ENCODE measurements around the gene SLC12A3.

Gene SLC12A3, protein sequence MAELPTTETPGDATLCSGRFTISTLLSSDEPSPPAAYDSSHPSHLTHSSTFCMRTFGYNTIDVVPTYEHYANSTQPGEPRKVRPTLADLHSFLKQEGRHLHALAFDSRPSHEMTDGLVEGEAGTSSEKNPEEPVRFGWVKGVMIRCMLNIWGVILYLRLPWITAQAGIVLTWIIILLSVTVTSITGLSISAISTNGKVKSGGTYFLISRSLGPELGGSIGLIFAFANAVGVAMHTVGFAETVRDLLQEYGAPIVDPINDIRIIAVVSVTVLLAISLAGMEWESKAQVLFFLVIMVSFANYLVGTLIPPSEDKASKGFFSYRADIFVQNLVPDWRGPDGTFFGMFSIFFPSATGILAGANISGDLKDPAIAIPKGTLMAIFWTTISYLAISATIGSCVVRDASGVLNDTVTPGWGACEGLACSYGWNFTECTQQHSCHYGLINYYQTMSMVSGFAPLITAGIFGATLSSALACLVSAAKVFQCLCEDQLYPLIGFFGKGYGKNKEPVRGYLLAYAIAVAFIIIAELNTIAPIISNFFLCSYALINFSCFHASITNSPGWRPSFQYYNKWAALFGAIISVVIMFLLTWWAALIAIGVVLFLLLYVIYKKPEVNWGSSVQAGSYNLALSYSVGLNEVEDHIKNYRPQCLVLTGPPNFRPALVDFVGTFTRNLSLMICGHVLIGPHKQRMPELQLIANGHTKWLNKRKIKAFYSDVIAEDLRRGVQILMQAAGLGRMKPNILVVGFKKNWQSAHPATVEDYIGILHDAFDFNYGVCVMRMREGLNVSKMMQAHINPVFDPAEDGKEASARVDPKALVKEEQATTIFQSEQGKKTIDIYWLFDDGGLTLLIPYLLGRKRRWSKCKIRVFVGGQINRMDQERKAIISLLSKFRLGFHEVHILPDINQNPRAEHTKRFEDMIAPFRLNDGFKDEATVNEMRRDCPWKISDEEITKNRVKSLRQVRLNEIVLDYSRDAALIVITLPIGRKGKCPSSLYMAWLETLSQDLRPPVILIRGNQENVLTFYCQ

DNA sequence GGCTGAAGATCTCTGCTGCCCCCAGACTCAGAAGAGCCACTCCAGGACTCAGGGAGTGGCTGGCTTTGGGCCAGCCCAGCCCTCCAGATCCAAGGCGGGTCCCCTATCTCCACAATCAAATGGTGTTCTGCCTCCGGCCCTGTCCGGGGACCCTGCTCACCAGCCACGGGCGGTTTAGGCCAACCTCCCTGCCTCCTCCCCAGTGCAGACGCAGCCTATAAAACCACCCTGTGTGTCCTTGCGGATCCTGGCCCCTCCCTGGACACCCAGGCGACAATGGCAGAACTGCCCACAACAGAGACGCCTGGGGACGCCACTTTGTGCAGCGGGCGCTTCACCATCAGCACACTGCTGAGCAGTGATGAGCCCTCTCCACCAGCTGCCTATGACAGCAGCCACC is at the start of gene SLC12A3:
SLC12A3 (plus strand) TSS at position 248 of the 400 bp plus-strand sequence; CDS start at position 277, 29 bp downstream.
- no peak for DNase-seq (ENCODE audit: low spot score)

DNA sequence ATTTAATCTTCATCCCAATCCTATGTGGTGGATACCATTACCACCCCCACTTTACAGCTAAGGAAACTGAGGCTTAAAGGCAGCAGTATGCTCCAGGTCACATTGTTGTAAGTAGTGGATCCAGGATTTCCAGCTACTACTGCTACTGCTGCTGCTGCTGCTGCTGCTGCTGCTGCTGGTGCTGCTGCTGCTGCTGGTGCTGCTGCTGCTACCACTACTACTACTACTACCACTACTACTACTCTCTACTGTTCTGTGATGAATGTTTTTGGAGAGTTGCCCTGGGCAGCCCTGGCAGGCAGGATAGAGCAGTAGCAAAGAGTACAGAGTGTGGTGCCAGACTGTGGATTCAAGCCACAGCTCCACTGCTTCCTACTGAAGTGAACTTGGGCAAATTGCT is 49.3 kb upstream of the SLC12A3 start:
- peak; percentile 36 for DNase-seq (ENCODE audit: low spot score)

- DNase-seq (ENCODE audit: low spot score), result no peak
These were observed 48.0 kb upstream of the SLC12A3 start for GRCh38 chr16:56817056-56817455.

DNA sequence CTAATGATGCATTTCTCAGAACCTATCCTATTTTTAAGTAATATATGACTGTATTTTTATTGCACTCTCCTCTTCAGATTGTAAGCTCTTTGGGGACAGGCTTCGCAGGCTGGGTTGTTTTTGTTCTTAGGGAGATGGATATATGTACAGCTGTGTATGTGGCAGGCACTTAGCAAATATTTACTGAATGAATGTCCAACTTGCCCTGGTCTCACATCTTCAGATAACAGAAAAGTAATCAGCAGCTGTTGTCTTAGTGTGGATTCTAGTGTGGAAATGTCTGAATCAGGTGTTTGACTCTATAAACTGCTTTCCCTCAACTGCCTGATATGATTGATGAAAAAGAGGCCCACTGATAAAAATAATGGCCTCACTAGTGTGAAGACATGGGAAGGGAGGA is 47.1 kb upstream of the SLC12A3 start:
- no peak for DNase-seq (ENCODE audit: low spot score)

GRCh38 chr16:56823081-56823733 is 41.8 kb upstream of the SLC12A3 start:
- DNase-seq (ENCODE audit: low spot score), result no peak

DNA sequence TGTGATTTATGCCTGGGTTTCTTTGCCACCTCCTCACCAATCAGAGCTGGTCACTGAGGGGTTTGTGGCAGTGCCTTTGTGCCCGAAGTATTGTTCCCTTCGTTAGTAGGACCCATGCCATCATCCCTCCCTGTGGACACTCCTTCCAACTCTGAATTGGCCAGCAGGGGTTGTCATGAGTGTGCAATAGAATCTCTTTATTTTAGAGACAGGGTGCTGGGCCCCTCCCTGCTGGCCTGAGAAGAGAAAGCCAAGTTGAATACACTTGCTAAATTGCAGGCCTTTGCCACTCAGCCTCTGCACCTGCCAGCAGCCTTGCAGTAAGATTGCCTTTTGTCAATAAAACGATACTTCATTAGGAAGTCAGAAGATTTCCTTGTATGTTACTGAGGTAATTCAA is 40.7 kb upstream of the SLC12A3 start:
- DNase-seq (ENCODE audit: low spot score), result peak; percentile 51

- no peak for DNase-seq (ENCODE audit: low spot score)
These were observed 40.2 kb upstream of the SLC12A3 start for GRCh38 chr16:56824804-56825203.

GRCh38 chr16:56825826-56826225 is 39.2 kb upstream of the SLC12A3 start:
- no peak for DNase-seq (ENCODE audit: low spot score)

GRCh38 chr16:56828647-56829046 is 36.4 kb upstream of the SLC12A3 start:
- DNase-seq (ENCODE audit: low spot score), result no peak

GRCh38 chr16:56830669-56831068 is 34.3 kb upstream of the SLC12A3 start:
- DNase-seq (ENCODE audit: low spot score), result no peak

DNA sequence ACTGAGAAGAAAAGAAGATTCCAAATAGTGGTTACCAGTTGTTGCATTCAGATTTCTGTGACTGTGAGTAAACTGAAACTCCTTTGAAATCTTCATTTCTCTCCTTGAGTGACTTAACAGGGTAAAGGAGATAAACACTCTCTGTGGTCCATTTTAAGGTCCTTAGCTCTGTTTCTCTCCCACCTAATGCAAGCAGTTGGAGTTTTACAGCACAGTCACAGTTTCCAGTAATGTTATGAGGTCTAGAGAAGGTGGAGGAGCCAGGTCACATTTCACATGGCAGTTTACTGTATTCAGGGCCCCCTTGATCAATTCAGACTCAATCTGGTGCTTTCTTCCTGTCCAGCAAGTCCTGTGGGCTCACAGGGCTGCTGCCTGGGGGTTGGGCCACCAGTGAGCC is 32.2 kb upstream of the SLC12A3 start:
- no peak for DNase-seq (ENCODE audit: low spot score)

DNA sequence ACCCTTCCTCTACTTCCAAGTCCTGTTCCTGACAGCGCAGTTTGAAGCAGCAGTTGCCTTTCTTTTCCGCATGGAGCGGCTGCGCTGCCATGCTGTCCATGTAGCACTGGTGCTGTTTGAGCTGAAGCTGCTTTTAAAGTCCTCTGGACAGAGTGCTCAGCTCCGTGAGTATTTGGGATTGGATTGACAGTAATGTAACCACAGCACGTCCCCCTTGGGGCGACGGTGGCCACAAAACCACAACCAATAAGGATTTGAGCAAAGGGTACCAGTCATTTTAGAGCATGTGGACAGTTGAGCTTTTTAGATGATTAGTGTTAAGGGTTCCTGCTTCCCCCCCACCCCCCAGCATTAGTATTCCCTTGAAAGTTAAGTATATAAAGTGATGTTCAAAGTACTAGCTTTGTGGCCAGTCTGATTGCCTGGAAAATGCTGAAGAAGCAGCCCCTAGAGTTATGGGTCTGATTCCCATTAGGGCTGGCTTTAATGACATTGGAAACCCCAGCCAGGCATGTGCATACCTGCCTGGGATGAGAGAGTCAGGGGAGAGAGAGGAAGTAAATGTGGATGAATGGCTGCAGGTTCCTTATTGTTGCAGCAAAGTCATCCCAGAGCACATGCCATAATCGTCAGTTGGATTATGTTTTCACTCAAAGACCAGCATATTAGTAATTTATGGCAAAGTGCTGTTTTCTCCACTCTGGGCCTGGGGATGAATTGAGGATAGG is 31.6 kb upstream of the SLC12A3 start:
- no peak for DNase-seq (ENCODE audit: low spot score)

DNA sequence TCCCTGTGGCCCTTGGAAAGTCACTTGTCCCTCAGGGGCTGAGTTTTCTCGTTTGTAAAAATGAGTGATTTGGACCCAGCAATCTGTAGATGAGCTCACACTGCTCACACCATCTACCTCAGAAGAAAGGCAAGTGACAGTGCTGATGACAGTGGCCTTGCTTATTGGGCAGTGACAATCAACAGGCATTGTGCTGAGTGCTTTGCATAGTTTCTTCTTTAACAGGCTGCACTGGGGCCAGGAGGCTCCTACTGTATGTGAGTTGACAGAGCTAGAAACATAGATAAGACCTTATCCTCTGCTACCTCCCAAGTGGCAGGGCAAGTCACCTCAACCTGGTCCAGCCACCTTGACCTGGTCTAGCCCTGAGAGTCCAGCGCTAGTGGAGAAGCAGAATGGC is 29.7 kb upstream of the SLC12A3 start:
- no peak for DNase-seq (ENCODE audit: low spot score)

DNA sequence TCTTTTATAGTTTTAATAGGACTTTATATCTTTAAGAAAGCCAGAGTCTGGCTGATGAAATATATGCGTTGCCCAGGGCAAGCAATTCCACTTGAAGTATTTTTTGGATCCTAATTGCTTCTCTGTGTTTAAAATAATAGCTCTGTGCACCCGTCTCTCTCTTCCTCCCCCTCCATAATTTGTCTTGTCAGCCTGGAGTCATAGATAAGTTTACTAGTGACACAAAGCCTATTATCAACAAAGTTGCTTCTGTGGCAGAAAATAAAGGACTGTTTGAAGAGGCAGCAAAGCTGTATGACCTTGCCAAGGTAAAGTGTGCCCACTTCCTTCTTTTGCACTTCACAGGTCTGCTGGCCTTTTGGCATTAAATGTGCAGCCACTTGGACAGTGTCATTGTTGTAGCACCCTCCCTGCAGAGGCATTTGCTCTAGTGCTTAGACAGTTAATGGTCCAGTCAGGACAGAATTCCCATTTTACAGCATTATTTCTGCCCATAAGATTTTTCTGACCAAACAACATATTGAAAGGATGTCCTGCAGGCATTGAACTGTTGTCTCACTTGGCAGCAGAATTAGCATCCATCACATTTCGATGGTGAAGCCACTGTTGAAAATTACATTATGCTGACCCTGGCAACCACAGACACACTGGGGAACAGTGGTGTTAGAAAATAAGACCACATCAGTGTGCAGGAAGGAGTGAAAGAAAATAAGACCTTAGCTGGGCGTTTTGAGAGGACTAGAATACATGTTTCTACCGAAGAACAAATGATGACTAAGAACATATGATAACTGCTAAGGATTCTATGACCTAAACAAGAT is 28.4 kb upstream of the SLC12A3 start:
- no peak for DNase-seq (ENCODE audit: low spot score)

- DNase-seq (ENCODE audit: low spot score), result no peak
These were observed 26.2 kb upstream of the SLC12A3 start for GRCh38 chr16:56838622-56839337.

DNA sequence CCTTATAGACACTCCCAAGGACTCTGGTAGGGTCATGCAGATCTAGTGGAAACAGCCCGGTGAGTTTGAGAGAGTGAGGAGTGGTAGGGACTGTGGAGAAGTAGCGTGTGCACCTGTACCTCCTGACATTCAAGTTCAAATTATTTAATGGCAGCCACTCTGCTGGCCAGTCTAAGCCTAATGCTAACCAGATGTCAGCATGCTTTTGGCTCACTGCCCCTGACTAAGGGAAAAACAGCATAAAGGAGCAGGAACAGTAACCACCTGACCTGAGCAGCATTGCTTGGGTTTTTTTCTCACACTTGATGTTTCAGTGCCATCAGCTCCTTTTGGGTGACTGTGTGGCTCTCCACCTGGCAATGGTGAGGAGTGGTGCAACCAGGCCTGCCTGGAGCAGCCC is 23.8 kb upstream of the SLC12A3 start:
- no peak for DNase-seq (ENCODE audit: low spot score)

DNA sequence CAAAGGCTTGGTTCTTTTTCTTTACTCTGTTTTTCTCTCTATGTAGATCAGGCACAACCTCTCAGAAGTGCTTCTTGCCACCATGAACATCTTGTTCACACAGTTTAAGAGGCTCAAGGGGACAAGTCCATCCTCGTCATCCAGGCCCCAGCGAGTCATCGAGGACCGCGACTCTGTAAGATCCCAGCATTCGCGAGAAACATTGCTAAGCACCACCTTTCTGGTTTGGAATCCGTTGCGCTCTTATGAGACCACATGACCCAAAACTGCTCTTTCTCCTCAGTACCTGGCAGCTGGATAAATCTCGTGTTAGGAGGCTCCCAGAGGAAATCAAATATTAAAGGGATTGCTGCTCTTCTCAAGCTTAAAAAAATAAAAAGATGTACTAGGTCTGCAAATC is 23.3 kb upstream of the SLC12A3 start:
- DNase-seq (ENCODE audit: low spot score), result no peak

DNA sequence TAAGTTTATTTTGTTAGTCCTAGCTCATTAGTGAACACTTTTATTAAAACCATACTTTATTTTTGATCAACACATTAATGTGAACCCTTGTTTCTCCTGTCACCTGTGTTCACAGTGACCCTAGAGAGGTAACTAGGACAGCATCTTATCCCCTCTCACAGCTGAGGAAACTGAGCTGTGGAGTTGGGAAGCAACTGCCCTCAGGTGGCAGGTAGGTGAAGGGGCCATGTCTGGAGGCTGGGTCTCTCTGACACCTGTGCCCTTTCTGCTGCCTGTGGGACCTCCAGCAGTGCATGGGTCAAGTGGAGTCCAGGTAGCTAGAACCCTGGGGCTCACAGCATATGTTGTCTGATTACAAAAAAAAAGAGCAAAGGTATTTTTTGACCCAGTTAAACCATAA is 22.9 kb upstream of the SLC12A3 start:
- no peak for DNase-seq (ENCODE audit: low spot score)

DNA sequence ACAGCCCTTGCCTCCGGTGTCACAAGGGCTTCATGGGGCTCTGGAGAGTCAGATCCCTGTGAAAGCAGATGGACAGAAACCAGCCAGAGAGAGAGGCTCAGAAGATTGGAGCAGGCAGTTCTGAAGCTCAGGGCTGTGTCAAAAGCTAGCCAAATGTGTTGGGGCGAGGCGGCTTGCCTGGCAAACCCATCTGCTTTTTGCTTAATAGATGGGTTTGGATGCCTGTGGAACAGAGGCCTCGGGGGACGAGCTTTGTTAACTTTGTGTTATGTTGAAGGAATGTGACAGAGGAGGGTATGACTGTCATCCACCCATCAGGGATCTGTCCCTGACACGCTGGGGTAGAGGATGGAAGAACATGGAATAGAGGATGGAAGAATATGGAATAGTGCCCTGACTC is 21.0 kb upstream of the SLC12A3 start:
- no peak for DNase-seq (ENCODE audit: low spot score)
